MCF 10A (cell line): ENCODE results near the gene KIF21A. TPM values are rescaled to one million over a fixed set of nuclear protein-coding genes. Genes with fewer than 3 reads are reported as not detected.

Experiments
- BruUV-seq: library from RNA; stranded (reverse); fragments of 400-500 nt; replicated peaks from 2 replicates; lab custom pipeline; 2021; lab: Mats Ljungman, UMichigan
- CTCF ChIA-PET: fragments of 300-600 bp; sonication (Branson Sonifier 250); formaldehyde crosslinking; extraction: SDS; loops from one replicate; lab custom pipeline; 2021; ENCODE audit warnings: antibody characterized with exemption, inconsistent platforms; lab: Yijun Ruan, JAX
- POLR2A ChIA-PET: fragments of 300-600, 350-650 bp; sonication (Branson Sonifier 250); formaldehyde crosslinking; extraction: SDS; loops from one replicate; lab custom pipeline; 2020; ENCODE audit warnings: antibody characterized with exemption, inconsistent platforms; lab: Yijun Ruan, JAX
- DNase-seq: peaks from one replicate; pipeline ENCODE4 v3.0.0-alpha.2; 2018; ENCODE audit not compliant: unreplicated experiment
- H3K27ac Mint-ChIP-seq: one replicate; pipeline ENCODE4 v1.8.0; 2022; ENCODE audit warnings: mild to moderate bottlenecking, low read depth, mixed read lengths; ENCODE audit not compliant: unreplicated experiment
- H3K27me3 Mint-ChIP-seq: one replicate; pipeline ENCODE4 v1.8.0; 2022; ENCODE audit warnings: mixed read lengths; ENCODE audit not compliant: insufficient read depth, unreplicated experiment
- H3K36me3 Mint-ChIP-seq: one replicate; pipeline ENCODE4 v1.8.0; 2022; ENCODE audit warnings: mild to moderate bottlenecking, moderate library complexity, mixed read lengths; ENCODE audit not compliant: insufficient read depth, unreplicated experiment
- H3K4me1 Mint-ChIP-seq: one replicate; pipeline ENCODE4 v1.8.0; 2022; ENCODE audit warnings: mixed read lengths; ENCODE audit not compliant: insufficient read depth, unreplicated experiment
- H3K4me3 Mint-ChIP-seq: one replicate; pipeline ENCODE4 v1.8.0; 2022; ENCODE audit warnings: mild to moderate bottlenecking, moderate library complexity, mixed read lengths; ENCODE audit not compliant: unreplicated experiment
- H3K9me3 Mint-ChIP-seq: one replicate; pipeline ENCODE4 v1.8.0; 2022; ENCODE audit warnings: mixed read lengths; ENCODE audit not compliant: unreplicated experiment
- CTCF ChIP-seq: fragments of 200-600 bp; IDR thresholded peaks from one replicate; pipeline ENCODE4 v1.8.0; 2022; ENCODE audit warnings: antibody characterized with exemption, mild to moderate bottlenecking; ENCODE audit not compliant: unreplicated experiment
- intact Hi-C: fragments of 100-400 bp; cut with micrococcal nuclease; formaldehyde crosslinking; loops from 2 replicates; pipeline ENCODE4 v1.14.1; 2022
- total RNA-seq: library from RNA; stranded (reverse); gene quantifications from 2 replicates; pipeline ENCODE4 v1.2.3, GENCODE V29; 2022

Gene KIF21A
- total RNA-seq, 1 experiment from 2014 or later, result 53.8 TPM

- H3K4me3 Mint-ChIP-seq, result no peak overlapping the region
- H3K9me3 Mint-ChIP-seq, result no peaks in the 10 kb centered on the region
- ChIA-PET CTCF (interaction anchor here (0.9 to 1.0 kb wide), 2 partner anchors 25 to 715 kb away, joined by 3 to 5 read pairs; partner anchors contain the start of gene SLC2A13), POLR2A (interaction anchor here (0.9 kb wide), 1 partner anchor 13 kb away, joined by 3 read pairs; no protein-coding TSS in a partner anchor)
- no peak for DNase-seq
- no peak overlapping the region for H3K27ac Mint-ChIP-seq
- no peaks in the 10 kb centered on the region for H3K27me3 Mint-ChIP-seq
- no peak for TF ChIP-seq CTCF
- peaks cover 11% of the 10 kb centered on the region for H3K4me1 Mint-ChIP-seq
- intact Hi-C loops, result no loop called here
- no TSS peak for BruUV-seq
- H3K36me3 Mint-ChIP-seq, result peaks cover 5% of the 10 kb centered on the region
These were observed 52.2 kb downstream of the KIF21A start for GRCh38 chr12:39390752-39391151.

- no peak for DNase-seq
- no TSS peak for BruUV-seq
- H3K27me3 Mint-ChIP-seq, result no peaks in the 10 kb centered on the region
- H3K36me3 Mint-ChIP-seq, result peaks cover 4% of the 10 kb centered on the region
- POLR2A ChIA-PET, result no interaction called here
- intact Hi-C loops, result no loop called here
- CTCF ChIA-PET, result no interaction called here
- no peak for TF ChIP-seq CTCF
- peaks cover 5% of the 10 kb centered on the region for H3K4me1 Mint-ChIP-seq
- no peak overlapping the region for H3K27ac Mint-ChIP-seq
- no peaks in the 10 kb centered on the region for H3K9me3 Mint-ChIP-seq
- H3K4me3 Mint-ChIP-seq, result no peak overlapping the region
These were observed 53.3 kb downstream of the KIF21A start for GRCh38 chr12:39389399-39390150.

GRCh38 chr12:39386335-39386734, 56.6 kb downstream of the KIF21A start:
- no peak for DNase-seq
- no peaks in the 10 kb centered on the region for H3K9me3 Mint-ChIP-seq
- no peak overlapping the region for H3K4me3 Mint-ChIP-seq
- intact Hi-C loops, result no loop called here
- no TSS peak for BruUV-seq
- no peak for TF ChIP-seq CTCF
- H3K27me3 Mint-ChIP-seq, result no peaks in the 10 kb centered on the region
- ChIA-PET CTCF (interaction anchor here (0.6 to 1.3 kb wide), 5 partner anchors 21 to 929 kb away, joined by 3 read pairs; no protein-coding TSS in a partner anchor), POLR2A (interaction anchor here (0.7 to 1.1 kb wide), 3 partner anchors 25 to 56 kb away, joined by 3 to 4 read pairs (median 3); no protein-coding TSS in a partner anchor)
- peaks cover 4% of the 10 kb centered on the region for H3K36me3 Mint-ChIP-seq
- no peak overlapping the region for H3K27ac Mint-ChIP-seq
- peaks cover 5% of the 10 kb centered on the region for H3K4me1 Mint-ChIP-seq

- H3K4me3 Mint-ChIP-seq, result no peak overlapping the region
- intact Hi-C loops, result no loop called here
- no peak overlapping the region for H3K27ac Mint-ChIP-seq
- ChIA-PET CTCF (no interaction called here), POLR2A (no interaction called here)
- TF ChIP-seq CTCF, result no peak
- H3K36me3 Mint-ChIP-seq, result peaks cover 4% of the 10 kb centered on the region
- H3K4me1 Mint-ChIP-seq, result no peaks in the 10 kb centered on the region
- no peaks in the 10 kb centered on the region for H3K27me3 Mint-ChIP-seq
- H3K9me3 Mint-ChIP-seq, result no peaks in the 10 kb centered on the region
- DNase-seq, result no peak
- BruUV-seq, result no TSS peak
These were observed 59.8 kb downstream of the KIF21A start for GRCh38 chr12:39383114-39383513.
